Mesendoderm (in vitro differentiated cells): ENCODE measurements around the gene HS6ST1.

Experiments used
- DNase-seq: peaks from one replicate; pipeline ENCODE4 v3.0.0; 2013
- H2AK5ac ChIP-seq: 2 replicates; pipeline ENCODE4 v1.6.1; 2013; ENCODE audit warnings: low read length, inconsistent platforms
- H2BK120ac ChIP-seq: 2 replicates; pipeline ENCODE4 v1.6.1; 2013; ENCODE audit warnings: low read depth, mild to moderate bottlenecking, low read length, moderate library complexity, mixed read lengths
- H2BK15ac ChIP-seq: replicated peaks from 2 replicates; pipeline ENCODE4 v1.6.1; 2013; ENCODE audit warnings: low read depth, mild to moderate bottlenecking, moderate library complexity
- H2BK5ac ChIP-seq: 2 replicates; pipeline ENCODE4 v1.6.1; 2013; ENCODE audit warnings: low read length, inconsistent platforms
- H3K18ac ChIP-seq: 2 replicates; pipeline ENCODE4 v1.6.1; 2013; ENCODE audit warnings: mild to moderate bottlenecking, low read length, mixed read lengths
- H3K23ac ChIP-seq: one replicate; pipeline ENCODE4 v1.6.1; 2013; ENCODE audit warnings: low read length
- H3K27ac ChIP-seq: 2 replicates; pipeline ENCODE4 v1.5.1; 2013; ENCODE audit warnings: low read depth, mild to moderate bottlenecking, inconsistent platforms, low read length, moderate library complexity
- H3K27me3 ChIP-seq: 2 replicates; pipeline ENCODE4 v1.6.1; 2013; ENCODE audit warnings: low read length, control low read depth, mild to moderate bottlenecking, inconsistent platforms; ENCODE audit not compliant: insufficient read depth, poor library complexity
- H3K36me3 ChIP-seq: 2 replicates; pipeline ENCODE4 v1.6.1; 2013; ENCODE audit warnings: low read length, inconsistent platforms; ENCODE audit not compliant: control insufficient read depth, insufficient read depth
- H3K4ac ChIP-seq: one replicate; pipeline ENCODE4 v1.6.1; 2013; ENCODE audit warnings: low read depth, mild to moderate bottlenecking, low read length, moderate library complexity
- H3K4me1 ChIP-seq: 2 replicates; pipeline ENCODE4 v1.6.1; 2013; ENCODE audit warnings: low read depth, low read length, inconsistent platforms; ENCODE audit not compliant: control insufficient read depth
- H3K4me2 ChIP-seq: 2 replicates; pipeline ENCODE4 v1.6.1; 2013; ENCODE audit warnings: low read length
- H3K4me3 ChIP-seq: 2 replicates; pipeline ENCODE4 v1.5.1; 2013; ENCODE audit warnings: mild to moderate bottlenecking, low read length
- H3K56ac ChIP-seq: one replicate; pipeline ENCODE4 v1.6.1; 2013; ENCODE audit warnings: low read length
- H3K79me1 ChIP-seq: 2 replicates; pipeline ENCODE4 v1.6.1; 2013; ENCODE audit warnings: low read length, inconsistent platforms
- H3K79me2 ChIP-seq: 2 replicates; pipeline ENCODE4 v1.6.1; 2013; ENCODE audit warnings: mild to moderate bottlenecking, low read length; ENCODE audit not compliant: control insufficient read depth, insufficient read depth
- H3K9ac ChIP-seq: 2 replicates; pipeline ENCODE4 v1.6.1; 2013; ENCODE audit warnings: low read length, inconsistent platforms
- H4K5ac ChIP-seq: one replicate; pipeline ENCODE4 v1.6.1; 2013; ENCODE audit warnings: low read length
- H4K8ac ChIP-seq: one replicate; pipeline ENCODE4 v1.6.1; 2013; ENCODE audit warnings: low read depth, mild to moderate bottlenecking, control low read depth, low read length, moderate library complexity
- WGBS: extraction: QIAGEN DNeasy Blood & Tissue Kit; methylation state at CpG from one replicate; pipeline ENCODE4 v1.1.7; 2013; ENCODE audit warnings: low lambda C conversion rate, missing lambda C conversion rate; ENCODE audit not compliant: insufficient coverage; ENCODE audit errors: extremely low coverage; 5-methylcytosine and 5-hydroxymethylcytosine counted together

Gene HS6ST1

GRCh38 chr2:128275498-128276045, 43.1 kb downstream of the HS6ST1 start:
- no peaks in the 10 kb centered on the region for H3K4me1 ChIP-seq
- no peak for DNase-seq
- no peak overlapping the region for H3K18ac ChIP-seq
- H4K5ac ChIP-seq = no peak overlapping the region
- no CpG with 5 or more reads among the region's 14 CpGs for whole genome bisulfite sequencing
- H3K56ac ChIP-seq = no peak overlapping the region
- no peak overlapping the region for H2BK15ac ChIP-seq
- H3K4ac ChIP-seq = no peak overlapping the region
- H4K8ac ChIP-seq = no peak overlapping the region
- no peak overlapping the region for H3K27ac ChIP-seq
- no peak overlapping the region for H3K23ac ChIP-seq
- H3K79me1 ChIP-seq = peaks cover 50% of the 10 kb centered on the region
- H3K79me2 ChIP-seq = peaks cover 17% of the 10 kb centered on the region
- no peaks in the 10 kb centered on the region for H3K27me3 ChIP-seq
- H2AK5ac ChIP-seq = no peak overlapping the region
- no peak overlapping the region for H2BK5ac ChIP-seq
- no peak overlapping the region for H3K9ac ChIP-seq
- no peak overlapping the region for H3K4me2 ChIP-seq
- H3K4me3 ChIP-seq = no peak overlapping the region
- H2BK120ac ChIP-seq = no peak overlapping the region
- peaks cover 4% of the 10 kb centered on the region for H3K36me3 ChIP-seq

- no peak overlapping the region for H4K8ac ChIP-seq
- no peak overlapping the region for H4K5ac ChIP-seq
- no peak overlapping the region for H3K23ac ChIP-seq
- no peak overlapping the region for H3K27ac ChIP-seq
- H2BK5ac ChIP-seq = no peak overlapping the region
- H3K79me1 ChIP-seq = peaks cover 42% of the 10 kb centered on the region
- H3K79me2 ChIP-seq = peaks cover 10% of the 10 kb centered on the region
- no peak for DNase-seq
- no peak overlapping the region for H3K9ac ChIP-seq
- H3K4ac ChIP-seq = no peak overlapping the region
- no peak overlapping the region for H3K56ac ChIP-seq
- H3K4me3 ChIP-seq = no peak overlapping the region
- no peak overlapping the region for H3K18ac ChIP-seq
- H3K27me3 ChIP-seq = no peaks in the 10 kb centered on the region
- H2AK5ac ChIP-seq = no peak overlapping the region
- peaks cover 4% of the 10 kb centered on the region for H3K36me3 ChIP-seq
- H2BK15ac ChIP-seq = no peak overlapping the region
- no peak overlapping the region for H3K4me2 ChIP-seq
- no peaks in the 10 kb centered on the region for H3K4me1 ChIP-seq
- H2BK120ac ChIP-seq = no peak overlapping the region
- WGBS = no CpG with 5 or more reads among the region's 6 CpGs
Measured at GRCh38 chr2:128274218-128274617, 44.5 kb downstream of the HS6ST1 start.

GRCh38 chr2:128273469-128274081, 45.1 kb downstream of the HS6ST1 start:
- Histone ChIP-seq H4K5ac (no peak overlapping the region), H3K79me2 (peaks cover 10% of the 10 kb centered on the region), H4K8ac (no peak overlapping the region), H3K4me3 (no peak overlapping the region), H3K4me1 (no peaks in the 10 kb centered on the region), H2BK15ac (no peak overlapping the region), H3K36me3 (peaks cover 4% of the 10 kb centered on the region), H3K27me3 (no peaks in the 10 kb centered on the region), H3K23ac (no peak overlapping the region), H3K4ac (no peak overlapping the region), H3K79me1 (peaks cover 40% of the 10 kb centered on the region), H3K4me2 (no peak overlapping the region), H3K9ac (no peak overlapping the region), H2BK5ac (no peak overlapping the region), H2AK5ac (no peak overlapping the region), H2BK120ac (no peak overlapping the region), H3K18ac (no peak overlapping the region), H3K27ac (no peak overlapping the region), H3K56ac (no peak overlapping the region)
- WGBS = no CpG with 5 or more reads among the region's 16 CpGs
- no peak for DNase-seq

GRCh38 chr2:128272601-128273468, 45.8 kb downstream of the HS6ST1 start:
- DNase-seq = no peak
- no CpG with 5 or more reads among the region's 18 CpGs for WGBS

GRCh38 chr2:128271911-128272600, 46.6 kb downstream of the HS6ST1 start:
- peaks cover 33% of the 10 kb centered on the region for H3K79me1 ChIP-seq
- DNase-seq = no peak

More at GRCh38 chr2:128272601-128273468, 45.8 kb downstream of the HS6ST1 start:
- Histone ChIP-seq H3K36me3 (peaks cover 4% of the 10 kb centered on the region), H2BK5ac (no peak overlapping the region), H3K4ac (no peak overlapping the region), H2BK15ac (no peak overlapping the region), H3K4me1 (no peaks in the 10 kb centered on the region), H2AK5ac (no peak overlapping the region), H3K9ac (no peak overlapping the region), H2BK120ac (no peak overlapping the region), H3K79me1 (peaks cover 38% of the 10 kb centered on the region), H3K18ac (no peak overlapping the region), H3K23ac (no peak overlapping the region), H3K56ac (no peak overlapping the region), H4K5ac (no peak overlapping the region), H3K79me2 (peaks cover 8% of the 10 kb centered on the region), H4K8ac (no peak overlapping the region), H3K4me2 (no peak overlapping the region), H3K27ac (no peak overlapping the region), H3K4me3 (no peak overlapping the region), H3K27me3 (no peaks in the 10 kb centered on the region)

More at GRCh38 chr2:128271911-128272600, 46.6 kb downstream of the HS6ST1 start:
- H3K4me2 ChIP-seq = no peak overlapping the region
- no peak overlapping the region for H2BK15ac ChIP-seq
- H3K23ac ChIP-seq = no peak overlapping the region
- no peak overlapping the region for H2AK5ac ChIP-seq
- no peak overlapping the region for H3K4me3 ChIP-seq
- no CpG with 5 or more reads among the region's 21 CpGs for WGBS
- no peaks in the 10 kb centered on the region for H3K4me1 ChIP-seq
- H4K8ac ChIP-seq = no peak overlapping the region
- no peak overlapping the region for H3K18ac ChIP-seq
- H3K4ac ChIP-seq = no peak overlapping the region
- no peak overlapping the region for H2BK120ac ChIP-seq
- H4K5ac ChIP-seq = no peak overlapping the region
- H3K56ac ChIP-seq = no peak overlapping the region
- H3K9ac ChIP-seq = no peak overlapping the region
- H3K27me3 ChIP-seq = no peaks in the 10 kb centered on the region
- peaks cover 8% of the 10 kb centered on the region for H3K79me2 ChIP-seq
- no peak overlapping the region for H2BK5ac ChIP-seq
- no peak overlapping the region for H3K27ac ChIP-seq
- peaks cover 4% of the 10 kb centered on the region for H3K36me3 ChIP-seq
